Stimulated activated CD4-positive, alpha-beta T cell treated with anti-CD3 and anti-CD28 coated beads, Interleukin-15, amount 100 ng/mL, for 48 hours (primary cell): ENCODE data around the gene ST6GALNAC3.

Experiments used
- DNase-seq, 2 donors: peaks; one replicate each; pipeline ENCODE4 v3.0.0-alpha.2; 2020; ENCODE audit warnings: low read depth in 2 of 2

The ST6GALNAC3 gene

GRCh38 chr1:76430531-76430930 is 356.0 kb downstream of the ST6GALNAC3 start:
- no peak for DNase-seq

GRCh38 chr1:76433526-76433925 is 359.0 kb downstream of the ST6GALNAC3 start:
- DNase-seq = no peak

GRCh38 chr1:76443217-76443616 is 368.7 kb downstream of the ST6GALNAC3 start:
- no peak for DNase-seq

GRCh38 chr1:76444773-76445172 is 370.2 kb downstream of the ST6GALNAC3 start:
- no peak for DNase-seq

GRCh38 chr1:76450229-76450628 is 375.7 kb downstream of the ST6GALNAC3 start:
- DNase-seq = no peak

- DNase-seq = no peak
These were observed 388.7 kb downstream of the ST6GALNAC3 start for GRCh38 chr1:76463278-76463677.

- DNase-seq = no peak
These were observed 389.3 kb downstream of the ST6GALNAC3 start for GRCh38 chr1:76463849-76464248.

- DNase-seq = peak in 1 of 2 donors; percentile 1
These were observed 390.5 kb downstream of the ST6GALNAC3 start for GRCh38 chr1:76465030-76465429.

GRCh38 chr1:76470166-76470565 is 395.6 kb downstream of the ST6GALNAC3 start:
- no peak for DNase-seq

GRCh38 chr1:76471536-76471935 is 397.0 kb downstream of the ST6GALNAC3 start:
- DNase-seq = no peak

GRCh38 chr1:76473591-76473990 is 399.0 kb downstream of the ST6GALNAC3 start:
- DNase-seq = no peak

GRCh38 chr1:76474922-76475321 is 400.4 kb downstream of the ST6GALNAC3 start:
- no peak for DNase-seq

GRCh38 chr1:76477156-76477555 is 402.6 kb downstream of the ST6GALNAC3 start:
- no peak for DNase-seq

- no peak for DNase-seq
These were observed 406.3 kb downstream of the ST6GALNAC3 start for GRCh38 chr1:76480827-76481226.

- DNase-seq = no peak
These were observed 407.1 kb downstream of the ST6GALNAC3 start for GRCh38 chr1:76481672-76482071.

GRCh38 chr1:76482272-76482671 is 407.7 kb downstream of the ST6GALNAC3 start:
- no peak for DNase-seq

- DNase-seq = no peak
These were observed 417.2 kb downstream of the ST6GALNAC3 start for GRCh38 chr1:76491737-76492136.

- no peak for DNase-seq
These were observed 418.3 kb downstream of the ST6GALNAC3 start for GRCh38 chr1:76492752-76493430.

GRCh38 chr1:76494807-76495206 is 420.3 kb downstream of the ST6GALNAC3 start:
- DNase-seq = peak; percentile 1 to 9

- no peak for DNase-seq
These were observed 422.3 kb downstream of the ST6GALNAC3 start for GRCh38 chr1:76496871-76497270.

- DNase-seq = no peak
These were observed 425.6 kb downstream of the ST6GALNAC3 start for GRCh38 chr1:76500116-76500515.

- DNase-seq = no peak
These were observed 426.6 kb downstream of the ST6GALNAC3 start for GRCh38 chr1:76501136-76501535.

GRCh38 chr1:76501586-76502219 is 427.2 kb downstream of the ST6GALNAC3 start:
- no peak for DNase-seq

GRCh38 chr1:76503100-76503499 is 428.6 kb downstream of the ST6GALNAC3 start:
- DNase-seq = no peak
